Uterus (tissue), 2 donors: Measurements from ENCODE around the gene CACUL1.

Experiments used
- POLR2A ChIP-seq, 2 donors: fragments of 450-650 bp; IDR thresholded peaks; one replicate each; pipeline ENCODE4 v1.6.1; 2016; ENCODE audit warnings: antibody characterized with exemption in 2 of 2, mild to moderate bottlenecking in 1 of 2, moderate library complexity in 1 of 2
- TF ChIP-seq, protein P1 (sequence below), 4 experiments: fragments of 200-600 bp in 2 of 4; fragments of 450-650 bp in 2 of 4; sonication (generic) in 2 of 4; IDR thresholded peaks; one replicate each; pipeline ENCODE4 v1.5.1; 2016 to 2019; ENCODE audit warnings: antibody characterized with exemption in 4 of 4, mild to moderate bottlenecking in 2 of 4, moderate library complexity in 1 of 4

DNA sequence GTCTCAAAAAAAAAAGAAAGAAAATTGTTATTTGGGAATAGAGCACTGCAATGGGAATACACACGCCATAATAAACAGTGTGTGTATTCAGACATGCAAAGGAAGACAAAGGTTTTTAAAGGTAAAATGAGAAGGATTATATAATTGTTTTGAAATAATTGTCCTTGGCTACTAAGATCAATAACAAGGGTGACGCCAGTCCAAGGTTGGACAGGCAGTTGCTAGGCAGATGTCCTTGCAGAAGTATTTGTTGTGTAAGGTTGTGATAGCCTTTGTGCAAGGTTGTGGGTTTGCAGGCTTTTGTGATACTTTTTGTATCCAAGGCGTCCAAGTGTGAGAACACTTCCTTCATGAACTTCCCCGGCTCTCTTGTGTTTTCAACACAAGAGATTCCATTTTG, 87.0 kb downstream of the CACUL1 start:
- TF ChIP-seq POLR2A (IDR thresholded peaks at IDR 0.05) = no peak
- TF ChIP-seq, protein P1, sequence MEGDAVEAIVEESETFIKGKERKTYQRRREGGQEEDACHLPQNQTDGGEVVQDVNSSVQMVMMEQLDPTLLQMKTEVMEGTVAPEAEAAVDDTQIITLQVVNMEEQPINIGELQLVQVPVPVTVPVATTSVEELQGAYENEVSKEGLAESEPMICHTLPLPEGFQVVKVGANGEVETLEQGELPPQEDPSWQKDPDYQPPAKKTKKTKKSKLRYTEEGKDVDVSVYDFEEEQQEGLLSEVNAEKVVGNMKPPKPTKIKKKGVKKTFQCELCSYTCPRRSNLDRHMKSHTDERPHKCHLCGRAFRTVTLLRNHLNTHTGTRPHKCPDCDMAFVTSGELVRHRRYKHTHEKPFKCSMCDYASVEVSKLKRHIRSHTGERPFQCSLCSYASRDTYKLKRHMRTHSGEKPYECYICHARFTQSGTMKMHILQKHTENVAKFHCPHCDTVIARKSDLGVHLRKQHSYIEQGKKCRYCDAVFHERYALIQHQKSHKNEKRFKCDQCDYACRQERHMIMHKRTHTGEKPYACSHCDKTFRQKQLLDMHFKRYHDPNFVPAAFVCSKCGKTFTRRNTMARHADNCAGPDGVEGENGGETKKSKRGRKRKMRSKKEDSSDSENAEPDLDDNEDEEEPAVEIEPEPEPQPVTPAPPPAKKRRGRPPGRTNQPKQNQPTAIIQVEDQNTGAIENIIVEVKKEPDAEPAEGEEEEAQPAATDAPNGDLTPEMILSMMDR (IDR thresholded peaks at IDR 0.05) = no peak
